HG02870 (cell line): Measurements from ENCODE around the gene POU2AF2.
"Not testable (repeated sequence)": the region's sequence is repeated elsewhere in the genome, so short reads cannot be mapped to it uniquely, and the experiment has no call there.

Experiments
- ATAC-seq: cut with Tn5 transposase; IDR thresholded peaks from one replicate; pipeline ENCODE4 v1.9.1; 2021; ENCODE audit warnings: mild to moderate bottlenecking, moderate library complexity; ENCODE audit not compliant: unreplicated experiment

POU2AF2 gene

DNA sequence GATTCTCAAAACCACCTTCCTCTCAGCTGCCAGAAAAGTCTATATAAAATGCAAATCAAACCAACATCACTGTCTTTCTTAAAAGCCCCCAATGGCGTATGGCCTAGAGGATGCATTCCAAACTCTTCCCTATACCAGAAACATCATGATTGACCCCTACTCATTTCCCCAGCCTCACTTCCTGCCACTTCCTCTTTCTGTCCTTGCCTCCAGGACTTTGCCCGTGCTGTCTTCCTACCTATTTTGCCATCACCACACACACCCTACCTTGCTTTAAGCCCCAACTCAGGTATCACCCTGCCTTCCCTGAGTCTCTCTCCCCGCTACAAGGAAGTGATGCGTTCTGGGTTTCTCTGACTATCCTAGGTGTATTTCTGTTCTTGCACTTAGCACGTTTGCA lies 8.1 kb downstream of the POU2AF2 start:
- no peak for ATAC-seq

DNA sequence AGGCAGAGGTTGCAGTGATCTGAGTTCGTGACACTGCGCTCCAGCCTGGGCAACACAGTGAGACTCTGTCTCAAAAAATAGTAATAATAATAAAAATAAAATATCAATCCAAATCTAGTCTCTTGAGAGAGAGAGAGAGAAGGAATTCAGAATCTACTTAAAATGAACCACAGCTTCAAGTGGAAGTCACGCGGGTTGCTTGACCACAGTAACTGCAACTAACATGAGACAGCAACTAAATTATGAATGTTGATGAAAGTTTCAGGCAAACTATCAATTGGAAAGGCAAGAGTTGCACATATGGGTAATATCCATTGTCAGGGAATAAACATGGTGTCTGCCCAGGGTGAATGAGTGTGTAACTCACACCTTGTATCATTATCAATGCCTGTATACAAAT lies 12.5 kb downstream of the POU2AF2 start:
- ATAC-seq = no peak

DNA sequence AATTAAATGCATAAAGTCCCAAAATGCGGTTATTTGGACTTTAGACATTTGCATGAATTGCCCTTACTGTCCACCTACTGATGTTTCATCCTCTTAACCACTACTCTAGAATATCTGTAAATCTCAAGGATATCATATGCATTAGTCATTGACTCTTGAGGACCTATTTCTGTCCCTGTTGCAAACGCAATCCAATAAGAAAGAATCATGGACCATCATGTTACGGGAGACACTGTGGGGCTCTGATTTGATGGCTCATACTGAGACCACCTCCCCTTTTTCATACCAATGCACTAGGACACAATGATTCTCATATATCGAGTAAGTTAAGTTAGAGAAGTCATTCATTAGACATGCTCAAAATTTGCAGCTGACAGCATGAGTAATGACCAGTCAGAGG lies 14.4 kb downstream of the POU2AF2 start:
- no peak for ATAC-seq

DNA sequence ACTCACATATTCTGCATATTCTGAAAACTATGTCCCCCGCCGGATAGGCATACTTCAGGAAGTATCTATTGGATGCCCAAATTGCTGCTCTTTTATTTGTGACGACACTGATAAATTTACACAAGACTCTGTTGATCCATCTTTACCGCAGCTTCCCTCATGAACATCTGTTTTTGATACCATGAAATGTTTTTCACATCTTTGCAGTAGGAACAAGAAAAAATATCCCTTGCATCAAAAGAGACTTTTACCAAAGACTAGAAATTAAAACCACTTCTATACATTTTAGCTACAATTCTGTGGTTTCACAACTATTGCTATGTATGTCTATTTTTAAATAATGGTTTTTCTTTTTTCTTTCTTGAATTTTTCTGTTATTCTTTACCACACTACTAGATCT lies 15.3 kb downstream of the POU2AF2 start:
- ATAC-seq = no peak

DNA sequence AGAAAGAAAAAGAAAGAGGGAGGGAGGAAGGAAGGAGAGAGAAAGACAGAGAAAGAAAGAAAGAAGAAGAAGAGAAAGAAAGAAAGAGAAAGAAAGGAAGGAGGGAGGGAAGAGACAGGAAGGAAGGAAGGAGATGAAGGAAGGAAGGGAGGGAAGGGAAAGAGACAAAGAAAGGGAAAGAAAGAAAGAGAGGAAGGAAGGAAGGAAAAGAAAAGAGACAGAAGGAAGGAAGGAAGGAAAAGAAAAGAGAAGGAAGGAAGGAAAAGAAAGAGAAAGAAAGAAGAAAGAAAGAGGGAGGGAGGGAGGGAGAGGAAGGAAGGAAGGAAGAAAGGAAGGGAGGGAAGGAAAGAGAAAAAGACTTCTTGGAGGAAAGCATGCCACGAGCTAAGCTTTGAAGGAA lies 19.1 kb downstream of the POU2AF2 start:
- ATAC-seq = no peak

DNA sequence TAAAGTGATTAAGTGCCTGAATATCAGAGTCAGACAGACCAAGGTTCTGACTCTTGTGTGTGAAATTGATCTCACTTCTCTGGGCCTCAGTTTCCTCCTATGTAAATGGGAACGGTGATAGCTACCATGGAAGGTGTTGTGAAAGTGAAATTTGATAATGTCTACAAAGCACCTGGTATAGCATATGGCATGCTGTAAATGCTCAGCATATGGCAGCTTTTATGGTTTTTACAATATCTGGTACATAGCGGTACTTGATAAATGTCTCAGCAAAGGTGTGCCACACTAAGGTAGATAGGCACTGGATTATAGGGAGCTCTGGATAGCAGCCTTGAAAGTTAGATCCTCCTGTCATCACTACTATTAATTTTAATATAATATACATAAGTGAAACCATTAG lies 19.9 kb downstream of the POU2AF2 start:
- no peak for ATAC-seq

DNA sequence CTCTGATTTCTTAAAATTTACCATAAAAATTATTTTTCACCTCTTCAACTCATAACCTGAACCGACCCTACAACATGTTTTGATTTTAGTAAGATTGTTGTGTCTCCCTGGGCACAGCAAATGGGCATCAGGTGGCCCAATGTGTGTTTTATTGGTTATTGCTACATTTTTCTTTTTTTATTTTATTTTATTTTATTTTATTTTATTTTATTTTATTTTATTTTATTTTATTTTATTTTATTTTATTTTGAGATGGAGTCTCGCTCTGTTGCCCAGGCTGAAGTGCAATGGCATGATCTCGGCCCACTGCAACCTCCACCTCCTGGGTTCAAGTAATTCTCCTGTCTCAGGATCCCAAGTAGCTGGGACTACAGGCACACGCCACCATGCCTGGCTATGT lies 22.8 kb downstream of the POU2AF2 start:
- ATAC-seq = not testable (repeated sequence)

DNA sequence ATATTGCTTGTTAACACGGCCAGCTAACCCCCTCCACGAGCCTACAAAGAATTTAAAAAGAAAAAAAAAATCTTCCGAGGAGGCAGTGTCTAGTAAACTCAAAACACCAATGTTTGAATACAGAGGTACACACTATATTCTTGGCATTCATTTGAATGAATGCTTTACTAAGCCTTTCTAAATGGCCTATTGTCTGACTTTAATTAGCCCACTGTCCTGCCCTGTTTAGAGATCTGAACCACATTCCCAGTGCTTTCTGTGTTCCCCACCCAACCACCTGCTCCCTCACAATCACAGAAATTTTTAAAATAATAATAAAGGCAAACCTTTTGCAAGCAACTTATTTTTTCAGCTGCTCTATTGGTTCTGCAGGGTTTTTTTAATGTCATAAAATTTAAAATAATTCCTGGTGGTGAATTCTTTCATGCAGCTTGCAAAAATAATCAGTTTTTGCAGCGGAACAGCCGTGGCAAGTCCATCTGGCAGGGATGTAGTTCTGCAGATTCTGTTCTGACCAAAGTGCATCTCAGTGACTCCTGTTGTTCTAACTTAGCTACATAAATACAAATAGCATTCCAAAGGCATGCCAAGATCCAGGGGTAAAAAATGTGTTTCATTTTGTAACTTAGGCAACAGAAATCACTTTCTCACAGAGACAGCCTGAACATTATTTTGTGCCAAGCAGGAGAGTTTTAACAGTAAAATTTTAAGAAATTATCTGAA lies 23.8 kb downstream of the POU2AF2 start:
- no peak for ATAC-seq

DNA sequence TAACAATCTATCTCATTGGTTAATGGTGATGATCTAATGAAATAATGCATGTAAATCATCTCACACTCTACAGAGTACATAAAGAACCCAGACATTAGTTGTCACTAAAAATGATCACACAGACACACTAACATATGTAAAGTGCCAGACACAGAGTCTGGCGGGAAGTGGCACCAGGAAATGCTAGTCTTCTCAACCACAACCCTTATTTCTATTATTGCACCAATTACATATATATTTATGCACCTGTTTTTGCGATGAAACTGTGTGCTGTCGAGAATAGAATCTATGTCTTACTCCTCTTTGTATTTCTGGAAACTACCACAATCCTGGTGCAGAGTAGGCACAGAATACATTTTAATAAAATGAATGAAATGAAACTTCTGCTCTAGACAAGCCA lies 26.9 kb downstream of the POU2AF2 start:
- no peak for ATAC-seq

DNA sequence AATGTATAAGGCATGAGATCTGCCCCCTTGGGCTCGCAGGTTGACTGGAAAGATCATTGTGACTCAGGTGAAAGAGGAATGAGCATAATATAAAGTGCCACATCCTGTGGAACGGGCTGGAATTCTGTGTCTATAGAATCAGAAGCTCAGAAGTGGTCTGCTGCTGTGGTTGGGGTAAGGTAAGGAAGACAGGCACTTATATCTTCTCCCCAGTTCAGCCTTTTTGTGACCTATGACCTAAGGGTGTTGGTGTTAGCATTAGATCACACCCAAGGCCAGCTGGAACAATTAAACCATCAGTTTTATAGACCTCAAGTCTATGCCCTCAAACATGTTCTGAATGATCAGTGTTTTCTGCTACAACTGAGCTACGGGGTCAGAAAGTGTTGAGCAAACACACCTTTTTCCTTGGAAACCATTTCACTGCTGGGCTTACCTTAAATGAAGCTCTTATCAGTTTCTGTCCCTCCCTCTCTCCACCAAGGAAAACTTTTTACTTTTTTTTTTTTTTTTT lies 37.1 kb downstream of the POU2AF2 start:
- no peak for ATAC-seq

DNA sequence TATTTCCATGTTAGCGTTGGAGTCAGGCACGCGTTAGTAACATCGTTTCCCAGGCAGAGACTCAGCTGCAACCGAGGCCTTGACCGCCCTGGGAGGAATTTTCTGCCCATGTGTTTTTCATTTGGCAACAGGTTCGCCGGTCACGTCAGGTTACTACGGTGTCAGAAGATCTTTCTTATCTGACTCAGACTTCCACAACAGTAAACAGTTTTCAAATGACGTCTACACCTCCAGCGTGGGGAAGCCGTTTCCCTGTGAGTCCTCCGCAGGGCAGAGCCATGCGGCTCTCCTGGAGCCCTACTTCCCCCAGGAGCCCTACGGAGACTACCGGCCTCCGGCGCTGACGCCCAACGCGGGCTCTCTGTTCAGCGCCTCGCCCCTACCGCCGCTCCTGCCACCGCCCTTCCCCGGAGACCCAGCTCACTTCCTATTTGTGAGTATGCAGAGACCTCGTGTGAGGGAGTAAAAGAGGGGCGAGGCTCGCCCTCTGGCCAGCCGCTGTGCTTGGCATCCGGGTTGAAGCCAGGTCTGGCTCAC lies 38.5 kb downstream of the POU2AF2 start:
- no peak for ATAC-seq

DNA sequence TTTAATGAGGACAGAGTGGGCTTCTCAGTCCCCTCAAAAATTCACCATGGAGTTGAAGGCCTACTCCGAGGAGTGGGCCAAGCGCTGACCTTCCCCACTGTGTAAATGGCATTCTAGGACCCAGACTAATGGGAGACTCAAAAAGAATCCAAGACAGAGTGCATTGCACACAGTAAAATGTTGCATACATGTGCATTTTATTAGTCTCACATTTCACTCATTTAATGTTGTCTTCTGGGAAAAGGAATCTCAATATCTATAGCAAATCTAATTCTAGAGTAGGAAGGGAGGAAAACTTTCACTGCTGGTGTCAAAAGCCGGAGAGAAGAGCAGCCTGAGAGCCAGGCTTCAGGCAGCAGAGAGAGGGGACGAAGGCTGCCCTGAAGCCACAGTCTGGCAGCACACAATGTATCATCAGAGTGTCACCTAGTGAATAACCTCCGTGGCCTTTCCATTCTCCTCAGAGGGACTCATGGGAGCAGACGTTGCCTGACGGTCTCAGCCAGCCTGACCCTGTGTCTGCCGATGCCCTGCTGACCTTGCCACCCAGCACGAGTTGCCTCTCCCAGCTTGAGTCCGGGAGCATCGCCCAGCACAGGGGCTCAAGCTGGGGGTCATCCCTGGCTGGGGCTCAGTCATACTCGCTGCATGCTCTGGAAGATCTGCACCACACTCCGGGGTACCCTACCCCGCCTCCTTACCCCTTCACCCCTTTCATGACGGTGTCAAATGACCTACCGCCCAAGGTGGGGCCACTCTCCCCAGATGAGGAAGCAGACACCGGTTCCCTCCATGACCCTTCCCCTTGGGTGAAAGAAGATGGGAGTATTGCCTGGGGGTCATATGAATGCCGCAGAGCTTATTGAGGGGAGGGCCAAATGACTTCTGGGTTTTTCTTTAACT lies 39.9 kb downstream of the POU2AF2 start:
- ATAC-seq = no peak

DNA sequence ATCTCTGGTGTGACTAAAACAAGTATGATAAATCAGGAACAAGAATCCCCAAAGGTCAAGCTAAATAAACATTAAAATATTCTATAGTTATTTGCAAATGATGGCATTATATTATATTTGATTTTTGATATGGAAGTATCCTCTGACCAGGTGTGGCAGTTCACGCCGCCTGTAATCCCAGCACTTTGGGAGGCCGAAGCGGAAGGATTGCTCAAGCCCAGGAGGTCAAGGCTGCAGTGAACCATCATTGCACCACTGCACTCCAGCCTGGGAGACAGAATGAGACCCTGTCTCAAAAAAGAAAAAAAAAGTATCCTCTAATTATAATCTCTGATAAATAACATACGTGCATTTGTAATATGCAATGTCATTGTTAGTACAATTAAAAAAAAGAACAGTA lies 46.2 kb downstream of the POU2AF2 start:
- no peak for ATAC-seq

DNA sequence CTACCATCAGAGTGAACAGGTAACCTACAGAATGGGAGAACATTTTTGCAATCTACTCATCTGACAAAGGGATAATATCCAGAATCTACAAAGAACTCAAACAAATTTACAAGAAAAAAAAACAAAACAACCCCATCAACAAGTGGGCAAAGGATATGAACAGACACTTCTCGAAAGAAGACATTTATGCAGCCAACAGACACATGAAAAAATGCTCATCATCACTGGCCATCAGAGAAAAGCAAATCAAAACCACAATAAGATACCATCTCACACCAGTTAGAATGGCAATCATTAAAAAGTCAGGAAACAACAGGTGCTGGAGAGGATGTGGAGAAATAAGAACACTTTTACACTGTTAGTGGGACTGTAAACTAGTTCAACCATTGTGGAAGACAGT lies 46.9 kb downstream of the POU2AF2 start:
- ATAC-seq = not testable (repeated sequence)

DNA sequence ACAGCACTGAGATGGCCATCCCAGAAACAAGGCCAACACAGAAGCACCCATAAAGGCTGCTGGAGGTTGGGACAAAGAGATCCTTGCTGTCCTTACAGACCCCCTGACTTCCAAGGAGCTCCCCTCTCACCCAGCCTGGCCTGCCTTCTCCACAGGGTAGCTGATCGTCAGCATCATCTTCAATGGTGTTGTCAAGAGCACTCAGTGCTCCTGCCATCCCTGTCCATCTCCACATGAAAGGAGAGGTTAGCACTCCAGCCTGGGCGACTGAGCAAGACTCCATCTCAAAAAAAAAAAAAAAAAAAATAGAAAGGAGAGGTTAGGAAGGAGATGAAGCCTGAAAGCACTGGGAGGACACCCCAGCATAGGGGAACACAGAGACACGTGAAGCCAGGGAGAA lies 50.7 kb downstream of the POU2AF2 start:
- no peak for ATAC-seq

DNA sequence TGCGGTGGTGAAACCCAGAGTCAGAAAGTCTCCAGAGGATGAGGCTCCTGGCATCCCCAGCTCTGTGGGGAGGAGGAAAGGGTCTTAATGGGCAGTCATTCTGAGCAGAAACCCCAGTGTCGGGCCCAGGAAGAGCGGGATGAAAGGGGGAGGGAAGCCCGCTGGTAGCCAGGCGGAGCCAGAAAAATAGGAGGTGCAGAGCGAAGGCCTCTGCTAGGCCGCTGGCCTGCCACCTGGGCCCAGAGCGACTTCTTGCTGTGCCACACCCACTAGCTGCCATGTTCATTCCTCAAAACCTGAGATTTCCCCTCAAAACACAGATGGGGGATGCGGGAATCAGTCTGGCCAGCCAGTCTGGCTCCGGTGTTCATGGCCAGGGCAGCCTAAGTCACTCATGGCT lies 52.2 kb downstream of the POU2AF2 start:
- ATAC-seq = no peak

DNA sequence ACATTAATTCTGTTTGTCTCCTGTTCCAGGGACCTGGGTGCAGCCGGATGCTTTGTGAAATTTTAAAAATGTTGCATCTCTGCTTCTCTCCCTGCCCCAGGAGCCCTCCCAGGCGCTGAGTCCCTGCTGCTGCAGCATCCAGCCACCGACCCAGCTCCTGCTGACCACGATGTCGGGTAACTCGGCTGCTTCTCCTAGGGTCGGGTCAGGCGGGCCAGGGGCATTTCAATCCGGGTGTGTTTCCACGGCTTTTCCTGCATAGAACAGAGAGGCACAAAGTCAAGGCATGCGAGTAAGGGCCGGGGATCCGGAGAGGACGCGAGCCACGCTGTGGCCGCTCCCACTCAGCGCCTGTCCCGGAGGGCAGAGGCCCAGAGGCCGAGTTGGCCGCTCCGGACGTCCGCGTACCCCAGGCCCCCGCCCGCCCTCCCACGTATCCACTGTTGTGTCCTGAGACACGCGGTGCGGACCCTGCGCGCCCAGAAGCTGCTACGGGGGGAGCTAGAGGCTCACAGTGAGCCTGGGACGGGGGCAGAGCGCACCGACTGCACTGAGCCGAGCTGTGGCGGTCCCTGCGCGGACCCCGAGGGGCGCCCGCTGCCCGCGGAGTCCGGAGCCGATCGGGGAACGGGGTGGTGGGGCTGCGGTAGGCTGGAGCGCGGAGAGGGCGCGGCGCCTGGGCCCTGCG lies 53.0 kb downstream of the POU2AF2 start, which contains the start of gene POU2AF3:
Gene POU2AF3 (plus strand): TSS at position 134 of the 688 bp plus-strand sequence. CDS start 36 bp downstream, at position 170.
- peak; percentile 24 for ATAC-seq

DNA sequence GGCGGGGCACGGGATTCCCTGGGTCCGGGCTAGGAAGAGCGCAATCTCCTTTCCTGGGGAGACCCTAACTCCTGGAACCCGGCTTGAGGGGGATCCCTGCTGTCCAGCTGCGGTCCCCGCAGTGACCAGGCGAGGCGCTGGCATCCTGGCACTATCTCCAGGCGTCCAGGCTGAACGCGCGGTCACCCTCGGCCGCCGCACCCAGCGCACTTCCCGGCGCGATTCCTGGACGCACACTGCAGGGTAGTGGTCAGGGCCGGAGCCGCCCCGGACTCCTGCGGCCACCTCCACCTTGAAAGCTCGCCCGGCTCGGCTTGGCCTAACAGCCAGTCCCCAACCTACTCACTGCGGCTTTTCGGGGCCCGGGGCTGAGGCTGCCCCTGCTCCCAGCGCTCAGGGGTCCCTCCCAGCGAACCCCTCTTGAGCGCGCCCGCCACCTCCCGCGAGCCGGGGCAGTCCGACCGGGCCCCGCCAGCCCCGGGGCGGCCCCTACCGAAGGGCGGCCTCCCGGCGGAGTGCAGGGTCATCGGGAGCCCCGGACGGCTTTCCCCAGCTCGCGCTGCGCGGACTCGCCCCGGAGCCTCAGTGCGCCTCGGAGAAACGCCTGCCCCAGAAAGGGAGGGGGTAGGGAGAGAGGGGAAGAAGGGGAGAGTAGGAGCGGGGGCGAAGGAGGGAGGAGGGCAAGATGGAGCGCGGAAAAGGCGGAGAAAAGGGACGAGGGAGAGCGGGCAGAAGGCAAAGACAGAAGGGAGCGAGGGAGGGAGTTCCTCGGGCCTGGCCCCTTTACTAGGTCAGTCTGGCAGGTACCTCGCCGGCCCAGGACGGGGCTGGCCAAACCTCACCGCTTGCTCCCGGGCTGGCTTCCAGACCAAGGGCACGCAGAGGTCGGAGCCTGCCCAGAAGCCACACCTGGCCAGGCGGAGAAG lies 53.8 kb downstream of the POU2AF2 start:
- ATAC-seq = peak; percentile 38

DNA sequence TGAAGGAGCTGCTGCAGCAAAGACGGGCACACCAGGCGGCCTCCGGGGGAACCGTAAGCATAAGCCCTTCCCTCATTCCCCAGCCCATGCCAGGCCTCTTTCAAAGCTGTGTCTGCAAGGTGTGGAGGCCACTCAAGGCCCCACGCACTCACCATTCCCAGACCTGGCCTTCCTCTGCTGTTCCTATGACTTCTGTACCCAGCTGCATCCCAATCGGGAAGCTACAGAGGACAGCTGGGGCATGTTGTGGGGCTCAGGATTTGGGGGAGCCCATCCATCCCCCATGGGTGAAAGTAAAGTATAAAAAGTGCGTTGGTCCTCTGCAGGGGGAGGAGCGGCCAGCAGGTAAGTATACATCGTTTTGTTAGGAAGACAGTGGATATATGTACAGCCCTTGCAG lies 55.0 kb downstream of the POU2AF2 start:
- ATAC-seq = no peak
